HG03354 (cell line): ENCODE results near the gene CST9.
"Not testable (repeated sequence)": the region's sequence is repeated elsewhere in the genome, so short reads cannot be mapped to it uniquely, and the experiment has no call there.

Experiments
- ATAC-seq: cut with Tn5 transposase; IDR thresholded peaks from one replicate; pipeline ENCODE4 v1.9.1; 2021; ENCODE audit warnings: mild to moderate bottlenecking; ENCODE audit not compliant: unreplicated experiment, poor library complexity, severe bottlenecking

Gene CST9

DNA sequence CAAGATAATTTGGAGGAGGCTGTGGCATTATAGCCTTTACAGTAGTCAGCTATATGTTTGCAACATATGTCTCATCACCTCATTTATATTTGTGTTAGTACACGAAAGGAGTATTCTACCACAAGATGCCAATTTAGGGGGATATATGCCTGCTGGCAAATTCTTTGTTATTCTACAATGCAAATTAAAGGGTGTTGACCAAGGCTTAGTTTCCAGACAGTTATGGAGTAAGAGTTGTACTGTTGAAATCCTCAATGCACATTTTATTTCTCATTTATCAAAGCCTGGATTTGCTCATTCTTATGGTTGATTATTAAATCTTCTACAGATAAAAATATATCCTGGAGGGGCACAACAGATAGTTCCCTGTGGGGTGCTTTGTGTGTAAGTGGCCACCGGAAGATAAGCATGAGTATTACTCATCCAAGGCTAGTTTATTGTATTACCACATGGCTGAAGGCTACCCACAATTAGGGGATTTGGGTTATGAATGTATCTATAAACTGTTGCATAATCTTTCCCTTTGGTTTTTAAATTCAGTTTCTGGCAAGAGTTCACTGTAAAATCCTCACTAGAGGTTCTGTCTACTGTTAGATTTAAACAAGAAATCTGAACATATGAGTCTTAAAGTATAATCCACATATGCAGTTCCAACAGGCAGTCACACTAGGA, 9.0 kb downstream of the CST9 start:
- no peak for ATAC-seq

DNA sequence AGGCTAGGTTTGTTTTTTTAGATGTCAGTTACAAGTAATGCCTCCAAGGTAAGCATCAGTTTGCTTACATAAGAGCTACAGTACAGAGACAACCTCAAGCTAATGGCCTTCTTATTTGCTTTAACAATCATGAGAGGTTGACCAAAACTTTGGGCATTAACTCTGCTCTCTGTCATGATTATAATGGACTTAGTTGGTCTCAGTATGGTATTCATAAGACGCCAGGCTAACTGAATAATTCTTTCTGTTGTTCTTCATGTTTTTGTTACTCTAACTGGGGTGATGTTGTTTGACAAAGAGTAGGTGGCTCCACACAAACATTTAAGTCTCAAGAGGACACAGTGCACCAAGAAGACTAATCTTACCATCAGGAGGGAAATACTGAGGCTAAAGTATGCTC, 9.8 kb downstream of the CST9 start:
- ATAC-seq: no peak

DNA sequence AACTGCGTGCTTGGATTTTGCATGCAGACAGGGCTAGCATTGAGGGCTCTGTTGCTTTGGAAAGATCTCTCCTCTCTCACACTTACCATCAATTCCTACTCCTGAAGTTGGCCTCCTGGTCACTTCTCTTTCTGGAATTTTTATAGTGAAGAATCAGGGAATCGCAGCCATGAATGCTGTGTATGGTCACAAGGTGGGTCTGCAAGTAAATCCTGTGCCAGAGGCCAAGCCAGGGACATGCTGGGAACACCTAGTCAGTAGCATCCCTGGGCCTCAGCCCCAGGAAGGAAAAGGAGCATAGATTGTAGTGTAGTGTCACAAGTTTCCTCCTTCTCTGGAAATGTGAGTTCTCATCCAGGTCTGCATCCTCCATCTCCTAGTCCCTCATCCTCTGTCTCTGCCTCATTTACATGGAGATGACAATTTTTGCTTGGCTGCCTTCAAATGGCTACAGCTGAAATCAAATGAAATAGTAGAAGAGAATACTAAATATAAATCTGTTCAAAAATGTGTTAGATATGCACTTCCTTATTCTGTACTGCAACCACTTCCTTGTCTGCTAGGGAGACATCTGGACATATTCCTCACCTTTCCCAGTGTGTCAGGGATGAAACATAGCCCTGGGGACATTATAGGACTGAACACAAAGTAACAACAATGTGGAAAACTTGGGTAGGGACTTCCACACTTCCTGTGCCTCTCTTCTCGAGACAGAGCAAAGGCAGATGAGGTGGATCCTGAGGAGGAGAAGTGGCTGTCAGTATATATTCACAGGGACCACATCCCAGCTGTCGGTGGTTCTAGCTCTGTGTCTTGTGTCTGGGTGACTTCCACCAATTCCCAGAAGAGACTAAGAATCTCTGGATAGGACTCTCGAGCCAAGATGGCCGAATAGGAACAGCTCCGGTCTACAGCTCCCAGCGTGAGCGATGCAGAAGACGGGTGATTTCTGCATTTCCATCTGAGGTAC, 17.0 kb downstream of the CST9 start:
- no peak for ATAC-seq

GRCh38 chr20:23587631-23588030, 18.1 kb downstream of the CST9 start:
- no peak for ATAC-seq

- no peak for ATAC-seq
These were observed 18.8 kb downstream of the CST9 start for GRCh38 chr20:23586735-23587525.

DNA sequence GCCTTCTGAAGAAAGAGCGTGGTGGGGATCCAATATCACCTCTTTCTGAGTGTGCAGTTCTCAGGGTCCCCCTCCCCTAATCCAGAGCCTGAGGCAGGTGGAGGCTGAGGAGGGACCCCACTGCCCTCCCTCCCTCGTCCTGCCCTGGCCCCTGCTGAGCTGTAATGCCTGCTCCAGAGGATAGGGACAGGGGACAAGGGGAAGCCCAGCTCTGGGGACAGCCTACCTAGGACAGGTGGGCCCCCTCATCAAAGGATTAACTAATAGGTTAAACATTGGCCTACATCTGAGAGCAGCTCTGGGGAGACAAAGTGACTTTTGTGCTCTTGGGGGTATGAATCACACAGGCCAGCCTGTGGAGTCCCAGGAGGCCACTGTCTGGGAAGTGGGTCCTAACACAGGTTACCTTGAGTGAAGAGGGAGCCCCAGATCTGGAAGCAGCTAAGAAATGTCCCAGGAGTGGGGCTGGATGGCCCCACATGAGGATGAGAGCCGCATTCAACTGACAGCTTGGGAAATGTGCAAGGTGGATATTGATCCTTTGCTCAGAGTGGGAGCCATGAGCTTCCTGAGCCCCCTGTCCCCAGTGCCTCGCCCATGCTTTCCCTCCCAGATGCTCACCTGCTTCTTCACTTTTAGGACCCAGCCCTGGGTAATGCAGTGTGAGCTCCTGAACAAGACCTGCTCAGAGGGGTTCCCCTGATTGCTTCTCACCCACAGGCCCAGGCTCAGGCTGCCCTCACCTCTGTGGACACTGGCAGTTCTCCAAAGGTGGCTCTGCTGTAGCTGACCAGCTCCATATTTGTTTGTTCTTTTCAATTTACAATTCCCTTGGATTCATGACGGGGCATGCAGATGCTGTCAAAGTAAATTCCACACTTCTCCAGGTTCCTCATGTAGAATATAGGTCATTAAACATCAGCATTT, 19.6 kb downstream of the CST9 start:
- no peak for ATAC-seq

GRCh38 chr20:23585449-23585807, 20.3 kb downstream of the CST9 start:
- no peak for ATAC-seq

DNA sequence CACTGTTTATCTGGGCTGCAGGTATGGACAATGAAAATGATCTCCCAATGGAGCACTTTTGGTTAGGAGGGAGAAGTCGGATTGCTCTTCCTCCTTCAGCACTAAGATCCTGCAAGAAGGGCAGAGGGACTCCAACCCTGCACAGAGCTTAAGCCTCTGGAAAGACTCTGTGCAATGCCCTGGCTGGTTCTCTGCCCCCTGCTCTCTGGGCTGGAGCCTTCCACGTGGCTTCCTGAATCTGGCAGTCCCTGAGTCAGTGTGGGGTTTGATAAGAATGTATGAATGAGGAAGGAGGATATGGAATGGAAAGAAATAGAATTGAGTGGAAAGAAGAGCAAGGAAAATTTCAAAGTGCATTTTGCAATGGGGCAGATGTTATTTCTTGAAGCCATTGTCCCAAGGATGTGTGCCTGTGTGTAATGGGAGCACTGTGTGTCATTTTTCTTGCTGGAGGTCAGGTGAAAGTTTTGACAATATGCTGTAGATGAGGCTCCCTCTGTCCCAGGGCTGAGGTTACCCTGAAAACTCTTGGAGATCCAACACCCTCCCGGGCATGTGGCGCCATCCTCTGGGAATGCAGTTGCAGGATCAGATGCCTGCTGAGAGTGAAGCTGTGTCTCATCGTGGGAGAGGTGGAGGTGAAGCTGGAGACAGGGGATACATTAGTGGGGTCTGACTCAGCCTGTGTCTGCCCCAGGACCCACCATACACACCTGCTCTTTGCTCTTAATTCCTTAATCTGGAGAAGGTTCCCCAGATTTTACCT, 21.1 kb downstream of the CST9 start:
- no peak for ATAC-seq

DNA sequence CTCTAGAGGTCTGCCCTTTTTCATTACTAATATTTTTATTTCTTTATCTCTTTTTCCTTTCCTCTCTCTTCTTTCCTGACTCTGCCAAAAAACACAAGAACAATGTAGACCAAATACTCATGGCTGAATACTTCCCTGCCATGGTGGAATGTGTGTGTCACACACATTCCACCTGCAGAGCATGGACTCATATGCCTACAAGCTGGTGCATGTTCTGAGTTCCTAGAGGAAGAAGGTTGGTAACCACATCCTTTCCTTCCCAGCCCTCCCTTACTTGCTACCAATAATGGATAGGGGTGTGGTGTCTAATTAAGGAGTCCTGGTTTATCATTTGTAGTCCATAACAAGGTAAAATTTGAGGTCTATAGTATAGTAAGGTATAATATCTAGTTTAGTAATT, 22.2 kb downstream of the CST9 start:
- no peak for ATAC-seq

DNA sequence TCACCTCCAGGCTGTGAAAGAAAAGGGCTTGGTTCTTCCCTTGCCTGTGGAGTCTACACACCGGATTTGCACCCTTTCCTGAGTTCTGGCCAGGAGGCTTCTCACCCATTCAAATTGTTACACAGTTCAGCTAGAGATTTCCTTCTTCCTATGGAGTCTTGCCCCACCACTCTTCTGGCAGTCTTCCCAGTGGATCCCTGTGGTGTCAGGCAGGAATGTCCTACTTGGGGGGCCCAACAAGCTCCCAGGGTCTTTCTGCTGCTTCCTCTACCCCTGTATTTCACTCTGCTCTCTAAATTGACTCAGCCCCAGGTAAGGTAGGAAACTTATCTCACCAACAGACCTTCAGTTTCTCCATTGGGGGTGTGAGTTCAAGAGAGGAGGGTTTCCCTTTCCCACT, 23.4 kb downstream of the CST9 start:
- ATAC-seq: no peak

DNA sequence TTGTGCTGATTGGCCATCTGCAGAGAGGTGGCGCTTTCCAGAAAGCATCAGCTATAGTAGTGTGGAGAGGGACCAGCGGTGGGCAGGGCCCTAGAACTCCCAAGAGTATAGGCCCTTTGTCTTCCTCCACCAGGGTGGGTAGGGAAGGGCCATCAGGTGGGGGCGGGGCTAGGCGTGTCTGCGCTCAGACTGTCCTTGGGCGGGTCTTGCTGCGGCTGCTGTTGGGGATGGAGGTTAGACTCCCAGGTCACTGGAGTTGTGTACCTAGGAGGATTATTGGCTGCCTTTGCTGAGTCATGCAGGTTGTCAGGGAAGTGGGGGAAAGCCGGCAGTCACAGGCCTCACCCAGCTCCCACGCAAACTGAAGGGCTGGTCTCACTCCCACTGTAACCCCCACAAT, 23.9 kb downstream of the CST9 start:
- ATAC-seq: not testable (repeated sequence)

DNA sequence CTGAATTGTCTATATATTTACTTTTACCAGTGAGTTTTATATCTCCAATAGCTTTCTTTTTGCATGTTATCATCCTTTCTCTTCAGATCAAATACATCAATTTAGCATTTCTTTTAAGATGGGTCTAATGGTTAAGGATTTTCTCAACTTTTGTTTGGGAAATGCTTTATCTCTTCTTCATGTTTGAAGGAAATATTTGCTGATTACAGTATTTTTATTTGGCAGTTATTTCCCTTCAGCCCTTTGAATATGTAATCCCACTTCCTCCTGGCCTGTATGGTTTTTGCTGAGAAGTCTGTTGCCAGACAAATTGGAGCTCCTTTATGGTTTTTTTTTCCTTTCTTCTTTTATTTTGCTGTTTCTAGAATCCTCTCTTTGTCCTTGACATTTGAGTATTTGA, 30.7 kb downstream of the CST9 start:
- no peak for ATAC-seq

- ATAC-seq: no peak
These were observed 35.4 kb downstream of the CST9 start for GRCh38 chr20:23570178-23570760.

DNA sequence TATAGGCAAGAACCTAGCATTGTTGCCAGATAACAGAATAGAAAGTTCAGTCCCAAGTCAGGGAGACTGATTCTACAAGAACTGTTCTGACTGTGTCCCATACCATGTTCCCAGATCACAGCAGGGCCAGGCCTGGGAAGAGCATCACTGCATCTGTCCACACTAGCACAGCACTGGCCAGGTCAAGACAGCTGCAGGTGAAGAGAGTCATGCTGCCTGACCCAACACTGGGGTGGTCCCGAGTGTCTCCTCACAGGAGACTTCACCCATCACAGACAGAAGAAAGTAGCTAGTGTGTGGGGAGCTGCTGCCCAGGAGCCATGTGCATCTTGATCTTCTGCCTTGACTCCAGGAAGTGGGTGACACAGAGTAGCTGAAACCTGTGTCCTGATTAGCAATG, 36.1 kb downstream of the CST9 start:
- no peak for ATAC-seq

- ATAC-seq: no peak
These were observed 36.8 kb downstream of the CST9 start for GRCh38 chr20:23568971-23569330.

DNA sequence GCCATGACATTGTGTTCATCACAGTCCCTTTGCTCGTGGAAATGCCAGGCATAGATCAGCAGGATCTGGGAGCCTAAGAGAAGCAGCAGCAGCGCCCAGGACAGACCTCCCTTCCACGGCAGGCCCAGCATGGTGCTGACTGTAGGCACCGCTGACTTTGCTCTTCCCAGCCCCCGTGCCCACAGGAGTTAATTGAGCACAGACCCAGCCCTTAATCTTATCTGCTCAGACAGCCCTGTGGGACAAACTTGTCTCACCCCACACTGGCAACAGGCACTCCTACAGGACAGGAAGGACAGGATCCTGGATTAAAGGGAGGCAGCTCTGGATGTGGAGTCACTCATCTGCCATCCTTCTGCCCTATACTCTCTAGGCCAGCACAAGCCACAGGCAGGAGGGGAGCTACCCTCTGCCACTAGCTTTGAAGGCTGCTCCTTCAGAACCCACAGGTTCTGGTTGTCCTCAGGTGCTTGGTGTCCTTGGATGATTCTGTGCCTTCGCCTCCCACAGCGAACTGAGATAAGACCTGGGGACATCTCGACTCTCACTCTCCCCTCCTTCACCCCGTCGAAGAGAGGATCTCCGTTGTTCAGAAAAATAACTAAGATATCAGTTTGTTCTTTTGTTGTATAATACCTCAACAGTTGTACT, 37.3 kb downstream of the CST9 start, which contains the start of gene CST9L:
TSS of gene CST9L (minus strand) at position 165 of the 651 bp plus-strand sequence. CDS start at position 131, 34 bp downstream.
- no peak for ATAC-seq

DNA sequence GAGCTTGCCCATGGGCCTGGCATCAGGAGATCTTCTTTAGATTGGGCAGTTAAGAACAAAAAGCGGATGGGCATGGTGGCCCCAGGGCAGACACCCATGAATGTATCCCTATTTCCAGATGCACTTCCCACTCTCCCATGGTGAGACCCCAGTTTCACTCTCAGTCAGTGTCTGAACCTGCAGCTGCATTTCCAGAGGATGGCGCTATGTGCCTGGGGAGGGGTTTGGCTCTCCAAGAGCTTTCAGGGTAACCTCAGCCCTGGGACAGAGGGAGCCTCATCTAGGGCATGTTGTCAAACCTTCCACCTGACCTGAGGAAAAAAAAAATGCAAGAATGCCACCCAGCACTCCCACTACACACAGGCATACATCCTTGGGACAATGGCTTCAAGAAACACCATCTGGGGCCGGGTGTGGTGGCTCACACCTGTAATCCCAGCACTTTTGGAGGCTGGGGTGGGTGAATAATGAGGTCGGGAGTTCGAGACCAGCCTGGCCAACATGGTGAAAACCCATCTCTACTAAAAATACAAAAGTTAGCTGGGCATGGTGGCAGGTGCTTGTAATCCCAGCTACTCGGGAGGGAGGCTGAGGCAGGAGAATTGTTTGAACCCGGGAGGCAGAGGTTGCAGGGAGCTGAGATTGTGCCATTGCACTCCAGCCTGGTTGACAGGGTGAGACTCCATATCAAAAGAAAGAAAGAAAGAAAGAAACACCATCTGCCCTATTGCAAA, 39.4 kb downstream of the CST9 start:
- ATAC-seq: no peak
